GM12891 (cell line): ENCODE data around the gene HIC2.

Experiments
- PAX5 ChIP-seq: IDR thresholded peaks from 2 replicates; pipeline ENCODE4 v1.6.1; 2011; ENCODE audit warnings: low read length, moderate library complexity, mild to moderate bottlenecking; ENCODE audit not compliant: insufficient read depth, severe bottlenecking
- POLR2A ChIP-seq: IDR thresholded peaks from 2 replicates; pipeline ENCODE4 v1.6.1; 2011; ENCODE audit warnings: low read depth, low read length, control low read depth
- POLR2AphosphoS5 ChIP-seq: IDR thresholded peaks from 2 replicates; pipeline ENCODE4 v1.6.1; 2011; ENCODE audit warnings: low read depth, low read length, control low read depth
- TAF1 ChIP-seq: IDR thresholded peaks from 2 replicates; pipeline ENCODE4 v1.6.1; 2011; ENCODE audit warnings: low read depth, low read length, control low read depth

GRCh38 chr22:21446827-21447690, 29.9 kb downstream of the HIC2 start:
- TF ChIP-seq POLR2AphosphoS5 (no peak), POLR2A (no peak), TAF1 (no peak), PAX5 (no peak)
